GM12892 (cell line): ENCODE data around the gene PLCZ1.

Source experiments
- POLR2A ChIP-seq: IDR thresholded peaks from 2 replicates; pipeline ENCODE4 v1.6.1; 2011; ENCODE audit warnings: low read depth, low read length, control low read depth
- POLR2AphosphoS5 ChIP-seq: IDR thresholded peaks from 2 replicates; pipeline ENCODE4 v1.6.1; 2011; ENCODE audit warnings: low read depth, low read length, control low read depth
- TAF1 ChIP-seq: IDR thresholded peaks from 2 replicates; pipeline ENCODE4 v1.6.1; 2011; ENCODE audit warnings: low read depth, mild to moderate bottlenecking, control low read depth, low read length, borderline replicate concordance

GRCh38 chr12:18703321-18703720 is 34.5 kb downstream of the PLCZ1 start:
- TF ChIP-seq POLR2A (no peak), POLR2AphosphoS5 (no peak), TAF1 (no peak)
